CD1c-positive myeloid dendritic cell (primary cell): ENCODE measurements around the gene DHX57.

Experiments used
- DNase-seq: peaks from one replicate; pipeline ENCODE4 v3.0.0-alpha.2; 2016; ENCODE audit errors: extremely low spot score

DHX57 gene

GRCh38 chr2:38875576-38876367 lies at the start of gene DHX57, which contains the start of gene MORN2:
TSS of gene DHX57 (minus strand) at chr2:38875934. CDS start at chr2:38868405, 7,529 bp downstream.
TSS of gene MORN2 (plus strand) at chr2:38875976.
- peak; percentile 80 for DNase-seq

GRCh38 chr2:38922902-38923301 lies 47.2 kb upstream of the DHX57 start:
- no peak for DNase-seq

GRCh38 chr2:38922389-38922788 lies 46.7 kb upstream of the DHX57 start:
- no peak for DNase-seq

GRCh38 chr2:38912619-38913018 lies 36.9 kb upstream of the DHX57 start:
- no peak for DNase-seq

- no peak for DNase-seq
Observed at GRCh38 chr2:38911191-38911590, 35.5 kb upstream of the DHX57 start.

- no peak for DNase-seq
Observed at GRCh38 chr2:38909872-38910271, 34.1 kb upstream of the DHX57 start.

- no peak for DNase-seq
Observed at GRCh38 chr2:38907743-38908562, 32.2 kb upstream of the DHX57 start.

- no peak for DNase-seq
Observed at GRCh38 chr2:38907242-38907641, 31.5 kb upstream of the DHX57 start.

- DNase-seq: no peak
Observed at GRCh38 chr2:38905251-38905650, 29.5 kb upstream of the DHX57 start.

GRCh38 chr2:38900726-38901125 lies 25.0 kb upstream of the DHX57 start:
- no peak for DNase-seq

GRCh38 chr2:38898256-38898655 lies 22.5 kb upstream of the DHX57 start:
- DNase-seq: no peak

- no peak for DNase-seq
Observed at GRCh38 chr2:38892819-38893218, 17.1 kb upstream of the DHX57 start.

- DNase-seq: no peak
Observed at GRCh38 chr2:38889575-38889974, 13.8 kb upstream of the DHX57 start, which contains the start of gene ARHGEF33. TSS of gene ARHGEF33 (plus strand) at chr2:38889875. CDS start at chr2:38919448, 29,573 bp downstream.

GRCh38 chr2:38889045-38889444 lies 13.3 kb upstream of the DHX57 start:
- DNase-seq: no peak

GRCh38 chr2:38887902-38888554 lies 12.3 kb upstream of the DHX57 start:
- no peak for DNase-seq

GRCh38 chr2:38887347-38887746 lies 11.6 kb upstream of the DHX57 start:
- DNase-seq: no peak

GRCh38 chr2:38886063-38886462 lies 10.3 kb upstream of the DHX57 start:
- no peak for DNase-seq

GRCh38 chr2:38876407-38876806 lies 673 bp upstream of the DHX57 start:
- DNase-seq: no peak

GRCh38 chr2:38875227-38875575 lies 533 bp downstream of the DHX57 start:
- no peak for DNase-seq

- DNase-seq: no peak
Observed at GRCh38 chr2:38873763-38874162, 2.0 kb downstream of the DHX57 start.

GRCh38 chr2:38871432-38871831 lies 4.3 kb downstream of the DHX57 start:
- DNase-seq: no peak

GRCh38 chr2:38866773-38867443 lies 8.8 kb downstream of the DHX57 start:
- no peak for DNase-seq
